Activated T-helper 9 cell treated with anti-CD3 and anti-CD28 coated beads, Interleukin-2, amount 50 U/mL, for 16 hours (primary cell): ENCODE results near the gene WNT3A.

Experiments used
- DNase-seq: peaks from one replicate; pipeline ENCODE4 v3.0.0-alpha.2; 2020; ENCODE audit warnings: low read depth

WNT3A gene

DNA sequence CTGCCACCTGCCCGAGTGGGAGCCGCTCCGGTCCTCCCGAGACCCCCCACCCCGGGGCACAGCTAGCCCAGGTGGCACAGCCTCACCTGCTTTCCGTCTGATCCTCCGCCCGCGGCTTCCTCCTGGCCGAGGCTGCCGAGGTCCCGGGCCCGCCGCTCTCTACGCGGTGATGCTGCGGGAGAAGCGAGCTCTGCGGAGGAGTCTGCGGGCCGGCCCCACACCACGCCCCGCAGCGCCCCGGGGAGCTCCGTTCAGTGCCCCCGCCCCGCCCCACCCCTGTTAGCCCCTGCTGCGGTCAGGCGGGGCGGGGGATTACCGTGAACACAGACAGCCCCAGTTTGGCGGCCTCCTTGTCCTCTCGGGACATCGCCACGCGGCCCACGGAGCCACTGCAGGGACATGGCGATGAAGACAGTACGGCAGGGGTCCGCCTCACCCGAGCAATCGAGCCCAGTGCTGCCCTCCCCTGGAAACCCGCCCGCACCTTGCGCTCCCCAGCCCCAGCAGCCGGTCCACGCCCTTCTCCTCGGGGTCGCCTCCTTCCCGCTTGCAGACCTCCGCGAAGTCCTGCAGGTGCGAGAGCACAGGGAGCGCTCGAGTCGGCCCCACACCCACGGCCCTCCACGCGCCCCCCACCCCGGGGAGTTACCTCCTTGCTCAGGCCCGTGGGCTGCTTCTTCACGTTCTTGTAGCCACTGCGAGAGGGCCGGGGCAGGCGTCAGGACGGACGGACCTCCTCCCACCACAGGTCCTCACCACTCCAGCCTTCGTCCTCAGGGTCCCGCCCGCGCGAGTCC lies 95.4 kb downstream of the WNT3A start:
- DNase-seq: peak; percentile 52

DNA sequence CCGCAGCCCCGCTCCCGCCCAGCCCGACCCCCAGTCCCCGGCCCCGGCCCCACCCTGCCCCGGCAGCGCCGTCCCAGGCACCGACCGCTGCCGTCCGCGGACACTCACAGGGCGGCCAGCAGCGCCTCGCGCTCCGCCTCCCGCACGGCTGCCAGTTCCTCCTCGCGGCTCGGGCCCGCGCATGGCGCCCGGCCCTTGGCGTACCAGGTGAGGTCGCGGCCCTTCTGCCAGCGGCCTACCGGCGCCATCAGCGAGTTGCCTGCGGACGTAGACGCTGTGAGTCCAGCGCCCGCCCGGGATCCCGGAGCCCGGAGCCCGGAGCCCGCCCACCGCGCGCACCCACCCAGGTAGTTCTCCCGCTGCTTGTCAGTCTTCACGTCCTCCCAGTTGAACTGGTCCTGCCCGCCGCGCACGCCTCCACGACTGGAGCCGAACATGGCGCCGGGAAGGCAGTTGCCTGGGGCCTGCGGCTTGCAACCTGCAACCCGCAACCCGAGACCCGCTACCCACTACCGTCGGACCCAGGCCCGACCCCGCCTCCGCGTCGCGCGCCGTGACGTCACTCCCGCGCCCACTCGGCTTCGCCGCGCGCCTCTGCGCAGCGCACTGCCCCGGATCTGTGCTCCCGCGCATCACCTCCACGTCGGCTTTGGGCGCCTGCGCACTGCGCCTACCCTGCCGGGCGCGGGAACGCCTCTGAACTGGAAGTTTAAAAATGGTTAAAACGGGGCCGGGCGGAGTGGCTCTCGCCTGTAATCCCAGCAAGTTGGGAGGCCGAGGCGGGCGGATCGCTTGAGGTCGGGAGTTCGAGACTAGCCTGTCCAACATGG lies 96.2 kb downstream of the WNT3A start, which contains the start of gene C1orf35:
C1orf35 (minus strand) TSS at position 535 of the 830 bp plus-strand sequence; CDS start at position 437, 98 bp downstream.
- peak; percentile 91 for DNase-seq

DNA sequence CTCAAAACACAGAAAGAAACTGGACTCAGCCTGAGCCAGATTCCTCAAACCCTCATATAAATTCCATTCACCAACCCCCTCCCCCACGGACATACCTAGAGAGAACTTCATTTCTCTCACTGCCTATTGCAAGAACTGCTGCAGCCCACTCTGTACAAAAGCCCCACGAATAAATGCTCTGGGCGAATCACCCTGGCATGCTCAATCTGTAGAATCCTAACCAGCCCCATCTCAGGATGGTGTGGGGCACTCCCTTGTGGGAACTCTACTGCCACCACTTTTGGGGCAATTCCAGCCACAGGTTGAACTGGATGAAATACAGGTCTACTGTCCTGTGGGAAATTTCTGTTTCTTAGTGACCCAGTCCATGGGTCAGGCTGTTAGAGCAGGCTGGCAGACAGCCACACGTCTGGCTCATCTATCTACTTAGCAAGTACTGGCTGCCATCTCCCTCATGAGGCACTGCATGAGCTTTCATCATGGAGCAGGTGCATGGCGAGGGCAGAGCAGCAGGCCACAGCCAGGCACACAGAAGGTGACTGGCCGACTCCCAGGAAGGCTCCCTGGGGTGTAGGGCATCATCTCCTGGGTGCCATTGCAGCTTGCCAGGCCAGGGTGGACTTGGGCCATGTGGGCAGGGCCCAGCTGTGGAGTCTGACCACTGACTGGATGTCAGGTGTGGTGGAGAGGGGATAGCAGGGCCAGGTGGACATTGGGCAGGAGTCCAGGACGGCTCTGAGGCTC lies 97.9 kb downstream of the WNT3A start:
- no peak for DNase-seq

DNA sequence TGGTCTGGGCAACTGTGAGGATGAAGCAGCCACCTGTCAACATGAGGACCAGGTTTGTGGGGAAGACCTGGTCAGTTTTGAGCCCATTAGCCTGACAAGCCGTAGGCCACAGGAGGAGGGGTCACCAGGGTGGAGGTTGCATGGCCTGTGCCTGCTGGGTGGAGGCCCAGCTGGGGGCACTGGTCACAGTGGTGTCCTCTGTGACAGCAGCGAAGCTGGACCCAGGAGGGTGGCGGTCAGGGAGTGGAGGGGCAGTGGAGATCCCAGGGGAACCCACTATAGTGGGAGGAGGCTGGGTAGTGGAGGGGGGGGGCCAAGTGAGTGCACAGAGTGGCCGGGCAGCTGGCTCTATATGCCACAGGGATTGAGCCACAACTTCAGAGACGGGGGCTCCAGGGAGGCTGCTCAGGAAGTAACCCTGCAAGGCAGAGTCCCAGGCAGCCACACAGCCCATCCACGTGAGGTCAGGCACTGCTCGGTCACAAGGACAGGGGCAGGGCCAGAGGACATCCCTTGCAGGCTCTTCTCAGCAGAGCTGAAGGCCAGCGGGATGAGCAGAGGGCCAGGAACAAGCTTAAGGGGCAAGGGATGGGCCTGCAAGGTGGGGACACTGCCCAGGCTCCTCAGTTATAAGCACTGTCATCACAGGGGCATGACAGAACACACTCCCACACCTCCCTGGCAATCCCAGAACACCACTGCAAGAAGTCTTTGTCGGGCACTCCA lies 98.6 kb downstream of the WNT3A start:
- DNase-seq: no peak

DNA sequence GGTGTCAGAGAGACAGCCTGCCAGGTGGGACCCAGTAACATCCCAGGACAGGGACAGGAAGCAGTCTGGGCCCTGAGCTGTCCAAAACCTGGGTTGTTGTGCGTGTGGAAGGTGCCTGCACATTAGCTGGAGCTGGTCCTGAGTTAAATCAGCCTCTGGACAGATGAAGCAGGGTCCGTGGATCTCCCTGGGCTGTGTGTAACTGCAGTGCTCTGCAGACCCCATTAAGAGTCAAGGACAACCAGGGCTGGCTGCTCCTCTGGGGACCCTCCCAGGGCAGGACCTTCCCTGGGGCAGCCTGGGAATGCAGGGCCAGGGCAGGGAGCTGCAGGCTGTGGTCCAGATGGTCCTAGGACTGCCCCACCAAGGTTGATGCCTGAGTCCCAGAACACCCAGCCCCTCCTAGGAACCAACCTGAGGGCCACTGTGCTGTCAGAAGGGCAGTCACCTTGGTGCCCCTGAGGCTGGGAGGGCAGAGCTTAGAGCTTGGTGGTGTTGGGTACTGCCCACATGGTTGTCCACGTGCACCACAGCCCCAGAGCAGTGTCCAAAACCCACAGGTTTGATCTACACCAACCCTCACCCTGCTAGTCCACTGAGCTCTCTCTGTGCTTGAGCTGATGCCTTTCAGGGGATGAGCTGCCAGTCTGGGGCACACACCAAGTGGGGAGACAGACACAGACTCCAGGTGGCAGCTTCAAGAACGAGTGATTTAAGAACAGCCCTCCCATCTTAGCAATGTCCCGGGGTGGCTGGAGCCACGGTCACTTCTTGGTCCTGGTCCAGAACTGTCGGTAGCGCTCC lies 99.4 kb downstream of the WNT3A start:
- DNase-seq: no peak

DNA sequence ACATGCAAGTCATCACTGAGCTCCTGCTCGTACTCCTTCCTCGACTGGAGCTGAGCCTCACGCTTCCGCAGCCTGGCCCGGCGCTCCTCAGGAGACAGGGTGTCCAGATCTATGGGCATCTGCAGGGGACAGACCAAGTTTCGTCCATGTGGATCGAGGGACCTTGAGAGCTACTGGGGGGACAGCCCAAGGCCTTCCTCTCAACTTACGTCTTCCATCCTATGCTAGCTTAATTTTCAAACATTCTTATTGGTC lies 99.9 kb downstream of the WNT3A start:
- DNase-seq: no peak

GRCh38 chr1:228107636-228108035 lies 100.8 kb downstream of the WNT3A start:
- no peak for DNase-seq

GRCh38 chr1:228108055-228108690 lies 101.4 kb downstream of the WNT3A start:
- DNase-seq: no peak

GRCh38 chr1:228108742-228109072 lies 101.9 kb downstream of the WNT3A start:
- DNase-seq: no peak

DNA sequence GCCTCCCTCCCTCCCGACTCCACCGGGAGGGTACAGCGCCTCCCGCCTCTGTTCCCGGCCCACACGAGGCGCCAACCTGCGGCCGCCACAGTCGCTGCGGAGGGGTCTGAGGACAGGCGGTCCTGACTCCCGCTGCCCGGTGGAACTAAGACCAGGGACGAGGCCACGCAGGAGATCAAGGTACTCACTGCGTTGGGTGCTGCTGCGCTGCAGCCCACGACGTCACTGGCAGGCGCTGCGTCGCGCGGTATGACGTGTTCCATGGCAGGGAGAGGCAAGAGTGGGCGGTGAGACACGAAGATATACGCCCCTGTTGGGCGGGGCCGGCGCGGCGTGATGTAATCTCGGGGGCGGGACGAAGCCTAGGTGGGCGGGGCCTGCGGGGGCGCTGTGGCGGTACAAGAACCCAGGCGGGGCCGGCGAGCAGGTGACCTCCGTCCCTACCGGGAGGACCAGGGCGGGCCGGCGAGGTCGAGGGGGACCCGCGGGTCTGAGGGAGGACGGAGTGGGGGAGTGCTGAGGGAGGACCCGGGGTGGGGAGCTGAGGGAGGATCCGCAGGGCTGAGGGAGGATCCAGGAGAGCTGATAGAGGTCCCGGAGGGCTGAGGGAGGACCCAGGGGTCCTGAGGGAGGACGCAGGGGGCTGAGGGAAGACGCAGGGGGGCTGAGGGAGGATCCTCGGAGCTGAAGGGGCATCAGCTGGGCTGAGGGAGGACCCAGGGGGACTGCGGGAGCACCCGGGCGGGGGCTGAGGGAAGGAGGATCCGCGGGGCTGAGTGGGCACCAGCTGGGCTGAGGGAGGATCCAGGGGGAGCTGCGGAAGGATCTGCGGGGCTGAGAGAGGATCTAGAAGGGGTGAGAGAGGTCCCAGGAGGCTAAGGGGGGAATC lies 102.5 kb downstream of the WNT3A start, which contains the start of gene MRPL55:
MRPL55 (minus strand) TSS at position 227 of the 889 bp plus-strand sequence. CDS start 1,039 bp downstream, outside the sequence.
- DNase-seq: peak; percentile 98

- DNase-seq: no peak
These were observed 103.2 kb downstream of the WNT3A start for GRCh38 chr1:228109962-228110488.

- no peak for DNase-seq
These were observed 103.8 kb downstream of the WNT3A start for GRCh38 chr1:228110556-228110955.
